MCF 10A (cell line): ENCODE data around the gene ABHD12B. TPM values are rescaled to one million over a fixed set of nuclear protein-coding genes. Genes with fewer than 3 reads are reported as not detected.

Source experiments
- BruUV-seq: library from RNA; stranded (reverse); fragments of 400-500 nt; replicated peaks from 2 replicates; lab custom pipeline; 2021; lab: Mats Ljungman, UMichigan
- CTCF ChIA-PET: fragments of 300-600 bp; sonication (Branson Sonifier 250); formaldehyde crosslinking; extraction: SDS; loops from one replicate; lab custom pipeline; 2021; ENCODE audit warnings: antibody characterized with exemption, inconsistent platforms; lab: Yijun Ruan, JAX
- POLR2A ChIA-PET: fragments of 300-600, 350-650 bp; sonication (Branson Sonifier 250); formaldehyde crosslinking; extraction: SDS; loops from one replicate; lab custom pipeline; 2020; ENCODE audit warnings: antibody characterized with exemption, inconsistent platforms; lab: Yijun Ruan, JAX
- DNase-seq: peaks from one replicate; pipeline ENCODE4 v3.0.0-alpha.2; 2018; ENCODE audit not compliant: unreplicated experiment
- H3K27ac Mint-ChIP-seq: one replicate; pipeline ENCODE4 v1.8.0; 2022; ENCODE audit warnings: mild to moderate bottlenecking, low read depth, mixed read lengths; ENCODE audit not compliant: unreplicated experiment
- H3K27me3 Mint-ChIP-seq: one replicate; pipeline ENCODE4 v1.8.0; 2022; ENCODE audit warnings: mixed read lengths; ENCODE audit not compliant: insufficient read depth, unreplicated experiment
- H3K36me3 Mint-ChIP-seq: one replicate; pipeline ENCODE4 v1.8.0; 2022; ENCODE audit warnings: mild to moderate bottlenecking, moderate library complexity, mixed read lengths; ENCODE audit not compliant: insufficient read depth, unreplicated experiment
- H3K4me1 Mint-ChIP-seq: one replicate; pipeline ENCODE4 v1.8.0; 2022; ENCODE audit warnings: mixed read lengths; ENCODE audit not compliant: insufficient read depth, unreplicated experiment
- H3K4me3 Mint-ChIP-seq: one replicate; pipeline ENCODE4 v1.8.0; 2022; ENCODE audit warnings: mild to moderate bottlenecking, moderate library complexity, mixed read lengths; ENCODE audit not compliant: unreplicated experiment
- H3K9me3 Mint-ChIP-seq: one replicate; pipeline ENCODE4 v1.8.0; 2022; ENCODE audit warnings: mixed read lengths; ENCODE audit not compliant: unreplicated experiment
- CTCF ChIP-seq: fragments of 200-600 bp; IDR thresholded peaks from one replicate; pipeline ENCODE4 v1.8.0; 2022; ENCODE audit warnings: antibody characterized with exemption, mild to moderate bottlenecking; ENCODE audit not compliant: unreplicated experiment
- intact Hi-C: fragments of 100-400 bp; cut with micrococcal nuclease; formaldehyde crosslinking; loops from 2 replicates; pipeline ENCODE4 v1.14.1; 2022
- total RNA-seq: library from RNA; stranded (reverse); gene quantifications from 2 replicates; pipeline ENCODE4 v1.2.3, GENCODE V29; 2022

Gene ABHD12B
- total RNA-seq, 1 experiment from 2014 or later = not detected

- POLR2A ChIA-PET = interaction anchor here (0.8 to 2.4 kb wide), 10 partner anchors 8 to 411 kb away, joined by 3 to 8 read pairs (median 4); partner anchors contain the start of genes PYGL and TMX1
- Mint-ChIP-seq H3K27ac (no peak overlapping the region), H3K4me3 (no peak overlapping the region), H3K27me3 (no peaks in the 10 kb centered on the region), H3K9me3 (no peaks in the 10 kb centered on the region), H3K36me3 (no peaks in the 10 kb centered on the region), H3K4me1 (peaks cover 21% of the 10 kb centered on the region)
- TF ChIP-seq CTCF = no peak
- intact Hi-C loops = no loop called here
- no peak for DNase-seq
- CTCF ChIA-PET = interaction anchor here (0.6 to 6.2 kb wide), 9 partner anchors 8 to 286 kb away, joined by 3 to 54 read pairs (median 4); no protein-coding TSS in a partner anchor
- BruUV-seq = no TSS peak
Observed at GRCh38 chr14:50828721-50829488, 42.9 kb upstream of the ABHD12B start.

- Mint-ChIP-seq H3K27me3 (no peaks in the 10 kb centered on the region), H3K36me3 (no peaks in the 10 kb centered on the region), H3K4me1 (peaks cover 21% of the 10 kb centered on the region), H3K4me3 (peak overlapping the region; percentile 75), H3K27ac (no peak overlapping the region), H3K9me3 (no peaks in the 10 kb centered on the region)
- BruUV-seq = TSS peak; percentile 17
- CTCF ChIA-PET = interaction anchor here (0.6 to 6.2 kb wide), 11 partner anchors 9 to 287 kb away, joined by 3 to 54 read pairs (median 4); no protein-coding TSS in a partner anchor
- intact Hi-C loops = no loop called here
- DNase-seq = no peak
- POLR2A ChIA-PET = interaction anchor here (0.6 to 2.4 kb wide), 13 partner anchors 8 to 410 kb away, joined by 3 to 8 read pairs (median 4); partner anchors contain the start of genes PYGL, SAV1 and TMX1
- no peak for TF ChIP-seq CTCF
Observed at GRCh38 chr14:50829489-50830043, 42.3 kb upstream of the ABHD12B start.

- Mint-ChIP-seq H3K27ac (no peak overlapping the region), H3K36me3 (no peaks in the 10 kb centered on the region), H3K27me3 (no peaks in the 10 kb centered on the region), H3K9me3 (no peaks in the 10 kb centered on the region), H3K4me3 (peak overlapping the region; percentile 75), H3K4me1 (peaks cover 21% of the 10 kb centered on the region)
- CTCF ChIA-PET = interaction anchor here (0.6 to 6.2 kb wide), 10 partner anchors 9 to 410 kb away, joined by 3 to 54 read pairs (median 4); no protein-coding TSS in a partner anchor
- peak; percentile 44 for DNase-seq
- BruUV-seq = no TSS peak
- POLR2A ChIA-PET = interaction anchor here (0.6 to 2.6 kb wide), 25 partner anchors 9 to 410 kb away, joined by 3 to 18 read pairs (median 4); partner anchors contain the start of genes PYGL, SAV1 and TMX1
- intact Hi-C loops = no loop called here
- no peak for TF ChIP-seq CTCF
Observed at GRCh38 chr14:50830044-50830931, 41.6 kb upstream of the ABHD12B start.
